Gastrocnemius medialis (tissue), 4 donors: Measurements from ENCODE around the gene KIFC3. TPM values are rescaled to one million over a fixed set of nuclear protein-coding genes. Genes with fewer than 3 reads are reported as not detected.
"Not testable (repeated sequence)": the region's sequence is repeated elsewhere in the genome, so short reads cannot be mapped to it uniquely, and the experiment has no call there.

Source experiments
- ATAC-seq, 2 donors: fragments of 150-250 bp; one replicate each; pipeline ENCODE4 v1.9.1; 2016
- DNase-seq, 2 donors: peaks; one replicate each; pipeline ENCODE4 v3.0.0-alpha.2; 2019
- H3K27ac ChIP-seq, 4 donors: fragments of 200-600 bp; sonication (generic); 1 replicate in 1 of 4; 2 replicates in 3 of 4; pipeline ENCODE4 v1.5.1; 2016 to 2018; ENCODE audit warnings: mild to moderate bottlenecking in 2 of 4, moderate library complexity in 1 of 4
- H3K27me3 ChIP-seq, 3 donors: fragments of 200-600 bp; sonication (generic) in 2 of 3; 1 replicate in 1 of 3; 2 replicates in 2 of 3; pipeline versions ENCODE4 v1.5.1 to v1.6.0; 2016 to 2019; ENCODE audit warnings: mild to moderate bottlenecking in 1 of 3, moderate library complexity in 1 of 3
- H3K36me3 ChIP-seq, 2 donors: fragments of 200-600 bp; sonication (generic) in 1 of 2; one replicate each; pipeline ENCODE4 v1.5.1; 2017 to 2018
- H3K4me1 ChIP-seq, 2 donors: fragments of 200-600 bp; sonication (generic) in 1 of 2; one replicate each; pipeline ENCODE4 v1.5.1; 2016 to 2017; ENCODE audit warnings: mild to moderate bottlenecking in 2 of 2
- H3K4me3 ChIP-seq, 4 donors: fragments of 200-600 bp; sonication (generic) in 3 of 4; 1 replicate in 1 of 4; 2 replicates in 3 of 4; pipeline ENCODE4 v1.5.1; 2016 to 2019; ENCODE audit warnings: mild to moderate bottlenecking in 2 of 4
- H3K9me3 ChIP-seq, 3 donors: fragments of 200-600 bp; sonication (generic) in 2 of 3; 1 replicate in 1 of 3; 2 replicates in 2 of 3; pipeline ENCODE4 v1.5.1; 2016 to 2019
- POLR2A ChIP-seq, 2 donors: fragments of 450-650 bp; IDR thresholded peaks; one replicate each; pipeline ENCODE4 v1.6.1; 2017; ENCODE audit warnings: antibody characterized with exemption in 2 of 2, mild to moderate bottlenecking in 2 of 2, moderate library complexity in 2 of 2
- in situ Hi-C, 4 donors: fragments of 200-750 bp; cut with MboI; loops; one replicate each; pipeline versions ENCODE4 v1.15.0 to v1.8.0; 2017; ENCODE audit warnings: low sequenced_read_pairs in 4 of 4
- intact Hi-C: fragments of 100-400 bp; cut with DNase I; formaldehyde crosslinking; loops from one replicate; pipeline ENCODE4 v1.15.1; 2023; ENCODE audit warnings: low total_unique reads
- microRNA-seq, 2 donors: library from miRNA; unstranded; fragments of <30 nt; microRNA quantifications; one replicate each; pipeline ENCODE4, GENCODE V29; 2016; ENCODE audit warnings: borderline replicate concordance in 2 of 2
- total RNA-seq, 4 donors: library from RNA; depleted of rRNA; stranded (reverse); fragments of >200 nt; gene quantifications; one replicate each; pipeline versions ENCODE4 v1.1.0 to v1.2.3, GENCODE V29; 2016
- TF ChIP-seq, protein P1 (sequence below), 5 experiments: fragments of 450-650 bp in 3 of 5; fragments of 200-600 bp in 2 of 5; sonication (generic) in 2 of 5; IDR thresholded peaks in 4 of 5; conservative IDR thresholded peaks in 1 of 5; 1 replicate in 4 of 5; 2 replicates in 1 of 5; pipeline ENCODE4 v1.5.1; 2016 to 2019; ENCODE audit warnings: antibody characterized with exemption in 5 of 5, mild to moderate bottlenecking in 3 of 5, moderate library complexity in 3 of 5

Gene KIFC3
- total RNA-seq, 4 donors from 2014 or later, result 2.1 to 12.0 (median 3.2) TPM

DNA sequence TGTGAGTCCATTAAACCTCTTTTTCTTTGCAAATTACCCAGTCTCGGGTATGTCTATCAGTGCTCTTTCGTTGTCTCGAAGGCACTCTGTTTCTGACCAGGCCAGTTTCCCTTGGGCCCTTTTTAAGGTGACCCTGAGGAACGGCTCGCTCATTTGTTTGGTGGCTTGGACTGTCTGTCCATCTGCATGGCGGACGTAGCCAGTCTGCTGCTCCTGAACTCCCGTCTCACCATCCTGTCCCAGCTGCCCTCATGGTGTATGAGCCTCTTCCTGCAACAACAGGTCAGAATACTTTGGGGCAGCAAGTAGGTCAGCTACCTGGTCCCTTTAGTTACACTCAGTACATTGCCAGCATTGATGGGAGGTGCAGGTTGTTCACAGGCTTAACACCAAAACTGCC, 88.7 kb downstream of the KIFC3 start:
- TF ChIP-seq, protein P1, sequence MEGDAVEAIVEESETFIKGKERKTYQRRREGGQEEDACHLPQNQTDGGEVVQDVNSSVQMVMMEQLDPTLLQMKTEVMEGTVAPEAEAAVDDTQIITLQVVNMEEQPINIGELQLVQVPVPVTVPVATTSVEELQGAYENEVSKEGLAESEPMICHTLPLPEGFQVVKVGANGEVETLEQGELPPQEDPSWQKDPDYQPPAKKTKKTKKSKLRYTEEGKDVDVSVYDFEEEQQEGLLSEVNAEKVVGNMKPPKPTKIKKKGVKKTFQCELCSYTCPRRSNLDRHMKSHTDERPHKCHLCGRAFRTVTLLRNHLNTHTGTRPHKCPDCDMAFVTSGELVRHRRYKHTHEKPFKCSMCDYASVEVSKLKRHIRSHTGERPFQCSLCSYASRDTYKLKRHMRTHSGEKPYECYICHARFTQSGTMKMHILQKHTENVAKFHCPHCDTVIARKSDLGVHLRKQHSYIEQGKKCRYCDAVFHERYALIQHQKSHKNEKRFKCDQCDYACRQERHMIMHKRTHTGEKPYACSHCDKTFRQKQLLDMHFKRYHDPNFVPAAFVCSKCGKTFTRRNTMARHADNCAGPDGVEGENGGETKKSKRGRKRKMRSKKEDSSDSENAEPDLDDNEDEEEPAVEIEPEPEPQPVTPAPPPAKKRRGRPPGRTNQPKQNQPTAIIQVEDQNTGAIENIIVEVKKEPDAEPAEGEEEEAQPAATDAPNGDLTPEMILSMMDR (IDR thresholded peaks at IDR 0.05 in 4 of 5, conservative IDR thresholded peaks at IDR 0.05 in 1 of 5), result no peak
- no peak for TF ChIP-seq POLR2A (IDR thresholded peaks at IDR 0.05)
- Histone ChIP-seq H3K27ac (no peak overlapping the region), H3K27me3 (no peaks in the 10 kb centered on the region), H3K36me3 (no peaks in the 10 kb centered on the region), H3K4me1 (no peaks in the 10 kb centered on the region), H3K9me3 (no peaks in the 10 kb centered on the region), H3K4me3 (no peak overlapping the region)
- DNase-seq (no peak), ATAC-seq (no peak)
- in situ Hi-C loops (no loop called here), intact Hi-C loops (no loop called here)

DNA sequence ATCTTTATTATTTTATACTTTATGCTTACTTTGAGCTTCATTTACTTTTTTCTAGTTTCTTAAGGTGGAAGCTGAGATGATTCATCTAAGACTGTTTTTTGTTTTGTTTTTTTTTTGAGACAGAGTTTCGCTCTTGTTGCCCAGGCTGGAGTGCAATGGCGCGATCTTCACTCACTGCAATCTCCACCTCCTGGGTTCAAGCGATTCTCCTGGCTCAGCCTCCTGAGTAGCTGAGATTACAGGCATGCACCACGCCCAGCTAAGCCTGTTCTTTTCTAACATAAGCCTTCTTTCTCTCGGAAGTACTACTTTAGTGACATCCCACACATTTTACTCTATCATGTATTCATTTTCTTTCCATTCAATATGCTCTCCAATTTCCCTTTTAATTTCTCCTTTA, 89.7 kb downstream of the KIFC3 start:
- in situ Hi-C loops, result not testable (repeated sequence)

DNA sequence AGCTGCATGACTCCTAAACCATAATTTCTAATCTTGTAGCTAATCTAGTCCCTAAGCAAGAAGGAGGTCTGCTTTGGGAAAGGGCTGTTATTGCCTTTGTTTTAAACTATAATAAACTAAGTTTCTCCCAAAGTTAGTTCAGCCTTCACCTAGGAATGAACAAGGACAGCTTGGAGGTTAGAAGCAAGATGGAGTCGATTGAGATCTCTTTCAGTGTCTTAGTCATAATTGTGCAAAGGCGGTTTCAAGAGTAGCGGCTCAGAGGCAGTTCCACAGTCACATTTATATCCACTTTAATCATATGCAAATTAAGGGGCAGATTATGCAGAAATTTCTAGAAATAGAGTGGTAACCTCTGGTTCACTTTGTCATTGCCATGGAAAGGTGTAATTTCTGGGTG, 90.3 kb downstream of the KIFC3 start:
- no peak for TF ChIP-seq POLR2A (IDR thresholded peaks at IDR 0.05)
- TF ChIP-seq, protein P1 (IDR thresholded peaks at IDR 0.05 in 4 of 5, conservative IDR thresholded peaks at IDR 0.05 in 1 of 5), result no peak
- H3K9me3 ChIP-seq, result no peaks in the 10 kb centered on the region
- intact Hi-C loops (no loop called here), in situ Hi-C loops (no loop called here)
- no peaks in the 10 kb centered on the region for H3K36me3 ChIP-seq
- no peak overlapping the region for H3K4me3 ChIP-seq
- no peaks in the 10 kb centered on the region for H3K27me3 ChIP-seq
- H3K4me1 ChIP-seq, result no peaks in the 10 kb centered on the region
- DNase-seq, result no peak
- no peak overlapping the region for H3K27ac ChIP-seq
- no peak for ATAC-seq

More for the DNA sequence above, 89.7 kb downstream of the KIFC3 start:
- DNase-seq, H3K36me3 ChIP-seq, H3K9me3 ChIP-seq, H3K27ac ChIP-seq, H3K27me3 ChIP-seq, H3K4me1 ChIP-seq, H3K4me3 ChIP-seq, intact Hi-C loops, ATAC-seq: not testable (repeated sequence)

DNA sequence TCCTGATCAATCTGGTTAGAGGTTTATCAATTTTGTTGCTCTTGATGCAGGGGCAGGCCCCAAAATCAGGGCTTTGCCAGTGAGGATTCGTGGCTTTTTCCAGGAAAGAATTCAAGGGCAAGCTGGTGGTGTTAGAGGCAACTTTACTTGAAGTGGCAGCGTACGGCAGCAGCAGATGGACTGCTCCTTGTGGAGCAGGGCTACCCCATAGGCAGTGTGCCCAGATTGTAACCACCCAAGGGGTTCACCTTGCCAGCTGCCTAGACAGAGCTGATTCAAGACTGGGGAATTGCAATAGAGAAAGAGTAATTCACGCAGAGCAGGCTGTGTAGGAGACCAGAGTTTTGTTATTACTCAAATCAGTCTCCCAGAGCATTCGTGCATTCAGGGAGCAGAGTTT, 90.9 kb downstream of the KIFC3 start:
- Histone ChIP-seq H3K36me3 (no peaks in the 10 kb centered on the region), H3K9me3 (no peaks in the 10 kb centered on the region), H3K4me3 (no peak overlapping the region), H3K4me1 (no peaks in the 10 kb centered on the region), H3K27ac (no peak overlapping the region), H3K27me3 (no peaks in the 10 kb centered on the region)
- DNase-seq (no peak), ATAC-seq (no peak)
- no peak for TF ChIP-seq POLR2A (IDR thresholded peaks at IDR 0.05)
- TF ChIP-seq, protein P1 (IDR thresholded peaks at IDR 0.05 in 4 of 5, conservative IDR thresholded peaks at IDR 0.05 in 1 of 5), result no peak
- in situ Hi-C loops (no loop called here), intact Hi-C loops (no loop called here)

DNA sequence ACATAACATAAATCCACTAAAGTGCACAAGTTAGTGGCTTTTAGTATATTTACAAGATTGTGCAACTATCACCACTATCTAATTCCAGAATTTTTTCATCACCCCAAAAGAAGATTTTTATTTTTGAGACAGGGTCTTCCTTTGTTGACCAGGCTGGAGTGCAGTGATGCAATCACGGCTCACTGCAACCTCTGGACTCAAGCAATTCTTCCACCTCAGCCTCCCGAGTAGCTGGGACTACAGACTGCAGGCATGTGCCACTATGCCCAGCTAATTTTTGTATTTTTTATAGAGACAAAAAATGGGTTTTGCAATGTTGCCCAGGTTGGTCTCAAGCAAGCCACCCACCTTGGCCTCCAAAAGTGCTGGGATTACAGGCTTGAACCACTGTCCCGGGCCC, 92.6 kb downstream of the KIFC3 start:
- H3K4me3 ChIP-seq, result no peak overlapping the region
- H3K36me3 ChIP-seq, result no peaks in the 10 kb centered on the region
- intact Hi-C loops (no loop called here), in situ Hi-C loops (no loop called here)
- ATAC-seq, result no peak
- no peak overlapping the region for H3K27ac ChIP-seq
- no peaks in the 10 kb centered on the region for H3K27me3 ChIP-seq
- DNase-seq, result no peak
- TF ChIP-seq, protein P1 (IDR thresholded peaks at IDR 0.05 in 4 of 5, conservative IDR thresholded peaks at IDR 0.05 in 1 of 5), result no peak
- no peak for TF ChIP-seq POLR2A (IDR thresholded peaks at IDR 0.05)
- H3K9me3 ChIP-seq, result no peaks in the 10 kb centered on the region
- H3K4me1 ChIP-seq, result no peaks in the 10 kb centered on the region

Small RNAs within 50 kb of the gene (microRNA-seq; reads per million reads assigned to microRNA genes)
- gene MIR6772, result 0 reads per million in 2 donors

Other genes with a start within 250 kb of the KIFC3 start
- gene ADGRG1, start 173.9 kb downstream of the KIFC3 start, total RNA-seq, result 10 to 100 TPM in 3 of 4 donors, 1 to 10 TPM in 1; 9.8 to 14.6 (median 13.3) TPM
- gene ADGRG3, start 134.2 kb downstream of the KIFC3 start, total RNA-seq, result under 1 TPM in 1 of 4 donors, not detected in 3; 0.71 TPM
- gene DRC7, start 107.7 kb downstream of the KIFC3 start, total RNA-seq, result not detected
- 10 to 100 TPM; 10.7 to 18.0 (median 14.2) TPM for gene KATNB1, start 66.7 kb downstream of the KIFC3 start, total RNA-seq
- gene CNGB1, start 168.6 kb upstream of the KIFC3 start, total RNA-seq, result not detected
- gene ZNF319, start 198.2 kb upstream of the KIFC3 start, total RNA-seq, result 1 to 10 TPM; 4.4 to 7.5 (median 6.7) TPM
- 10 to 100 TPM in 2 of 4 donors, 1 to 10 TPM in 2; 5.7 to 31.2 (median 15.9) TPM for gene USB1, start 198.9 kb upstream of the KIFC3 start, total RNA-seq
- 1 to 10 TPM; 2.9 to 8.1 (median 4.9) TPM for gene MMP15, start 223.3 kb upstream of the KIFC3 start, total RNA-seq